ENCODE measurements around the gene LRP2.
"Not testable (repeated sequence)": the region's sequence is repeated elsewhere in the genome, so short reads cannot be mapped to it uniquely, and the experiment has no call there.

Gene LRP2

GRCh38 chr2:169298007-169298406 lies 64.3 kb downstream of the LRP2 start:
- DNase-seq: no peak

- DNase-seq: no peak
Measured at GRCh38 chr2:169294001-169294675, 68.2 kb downstream of the LRP2 start.

GRCh38 chr2:169291517-169291916 lies 70.8 kb downstream of the LRP2 start:
- no peak for DNase-seq

GRCh38 chr2:169290433-169290832 lies 71.9 kb downstream of the LRP2 start:
- DNase-seq: no peak

- DNase-seq: no peak
Measured at GRCh38 chr2:169287666-169288065, 74.7 kb downstream of the LRP2 start.

- no peak for DNase-seq
Measured at GRCh38 chr2:169286624-169287231, 75.6 kb downstream of the LRP2 start.

GRCh38 chr2:169285531-169286235 lies 76.7 kb downstream of the LRP2 start:
- no peak for DNase-seq

GRCh38 chr2:169280502-169280901 lies 81.8 kb downstream of the LRP2 start:
- DNase-seq: no peak

- DNase-seq: no peak
Measured at GRCh38 chr2:169275696-169276444, 86.5 kb downstream of the LRP2 start.

- DNase-seq: no peak
Measured at GRCh38 chr2:169272010-169272409, 90.3 kb downstream of the LRP2 start.

GRCh38 chr2:169270574-169270973 lies 91.8 kb downstream of the LRP2 start:
- not testable (repeated sequence) for DNase-seq

GRCh38 chr2:169265591-169265990 lies 96.7 kb downstream of the LRP2 start:
- DNase-seq: no peak

GRCh38 chr2:169260846-169261642 lies 101.3 kb downstream of the LRP2 start:
- DNase-seq: no peak

- no peak for DNase-seq
Measured at GRCh38 chr2:169260246-169260645, 102.1 kb downstream of the LRP2 start.

- DNase-seq: no peak
Measured at GRCh38 chr2:169259402-169259801, 102.9 kb downstream of the LRP2 start.

GRCh38 chr2:169258045-169258601 lies 104.2 kb downstream of the LRP2 start:
- no peak for DNase-seq

GRCh38 chr2:169254774-169255173 lies 107.6 kb downstream of the LRP2 start:
- no peak for DNase-seq

- no peak for DNase-seq
Measured at GRCh38 chr2:169247211-169247610, 115.1 kb downstream of the LRP2 start.

GRCh38 chr2:169240405-169240804 lies 121.9 kb downstream of the LRP2 start:
- DNase-seq: no peak

- no peak for DNase-seq
Measured at GRCh38 chr2:169237939-169238338, 124.4 kb downstream of the LRP2 start.

- no peak for DNase-seq
Measured at GRCh38 chr2:169237286-169237685, 125.0 kb downstream of the LRP2 start.

GRCh38 chr2:169232551-169233154 lies 129.7 kb downstream of the LRP2 start:
- no peak for DNase-seq

All from activated CD4-positive, alpha-beta T cell treated with anti-CD3 and anti-CD28 coated beads, Interleukin-10, Interleukin-2, amounts not matched to agents 100 ng/mL and 50 ng/mL, durations not matched to agents 16 hours and 8 hours (primary cell).